ENCODE data around the gene ZWILCH. TPM values are rescaled to one million over a fixed set of nuclear protein-coding genes. Genes with fewer than 3 reads are reported as not detected.

Gene ZWILCH
- total and polyA plus RNA-seq, 9 of the 15 experiments (the other 6 are each of a cell fraction or from before 2014, with no cell fraction given): 32.8 to 94.2 (median 52.1) TPM

DNA sequence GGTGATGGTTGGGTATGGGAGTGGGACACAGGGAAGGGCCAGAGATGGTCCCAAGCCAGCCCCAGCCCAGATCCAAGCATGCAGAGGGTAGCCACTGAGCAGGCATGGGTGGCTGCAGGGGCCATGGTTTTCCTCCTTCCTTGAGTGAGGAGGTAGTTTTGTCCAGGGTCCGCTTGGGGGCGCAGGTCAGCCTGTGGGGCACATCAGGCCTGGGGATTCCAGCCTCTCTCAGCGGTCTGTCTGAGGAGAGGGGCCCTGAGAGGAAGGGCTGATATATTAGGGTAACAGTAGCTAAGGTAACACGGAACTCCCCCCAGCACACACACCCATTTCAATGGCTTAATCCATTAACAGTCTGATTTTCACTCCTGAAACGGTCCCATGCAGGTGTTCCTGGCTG, 83.4 kb downstream of the ZWILCH start (continued):
- TF ChIP-seq, protein P1, sequence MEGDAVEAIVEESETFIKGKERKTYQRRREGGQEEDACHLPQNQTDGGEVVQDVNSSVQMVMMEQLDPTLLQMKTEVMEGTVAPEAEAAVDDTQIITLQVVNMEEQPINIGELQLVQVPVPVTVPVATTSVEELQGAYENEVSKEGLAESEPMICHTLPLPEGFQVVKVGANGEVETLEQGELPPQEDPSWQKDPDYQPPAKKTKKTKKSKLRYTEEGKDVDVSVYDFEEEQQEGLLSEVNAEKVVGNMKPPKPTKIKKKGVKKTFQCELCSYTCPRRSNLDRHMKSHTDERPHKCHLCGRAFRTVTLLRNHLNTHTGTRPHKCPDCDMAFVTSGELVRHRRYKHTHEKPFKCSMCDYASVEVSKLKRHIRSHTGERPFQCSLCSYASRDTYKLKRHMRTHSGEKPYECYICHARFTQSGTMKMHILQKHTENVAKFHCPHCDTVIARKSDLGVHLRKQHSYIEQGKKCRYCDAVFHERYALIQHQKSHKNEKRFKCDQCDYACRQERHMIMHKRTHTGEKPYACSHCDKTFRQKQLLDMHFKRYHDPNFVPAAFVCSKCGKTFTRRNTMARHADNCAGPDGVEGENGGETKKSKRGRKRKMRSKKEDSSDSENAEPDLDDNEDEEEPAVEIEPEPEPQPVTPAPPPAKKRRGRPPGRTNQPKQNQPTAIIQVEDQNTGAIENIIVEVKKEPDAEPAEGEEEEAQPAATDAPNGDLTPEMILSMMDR (IDR thresholded peaks at IDR 0.05 in 2 of 3, conservative IDR thresholded peaks at IDR 0.05 in 1 of 3; ENCODE audit: insufficient read depth in 2 of 3, low read depth in 1 of 3, low read length in 3 of 3): peak; percentile 61 to 85 (median 71)
- TF ChIP-seq ARHGAP35 (IDR thresholded peaks at IDR 0.05; ENCODE audit: partially characterized antibody): no peak
- no peak for TF ChIP-seq MEF2A (IDR thresholded peaks at IDR 0.05; ENCODE audit: control insufficient read depth, low read depth, low read length)
- no peak for TF ChIP-seq ZNF507 (tag; conservative IDR thresholded peaks at IDR 0.05)
- TF ChIP-seq, protein P2, sequence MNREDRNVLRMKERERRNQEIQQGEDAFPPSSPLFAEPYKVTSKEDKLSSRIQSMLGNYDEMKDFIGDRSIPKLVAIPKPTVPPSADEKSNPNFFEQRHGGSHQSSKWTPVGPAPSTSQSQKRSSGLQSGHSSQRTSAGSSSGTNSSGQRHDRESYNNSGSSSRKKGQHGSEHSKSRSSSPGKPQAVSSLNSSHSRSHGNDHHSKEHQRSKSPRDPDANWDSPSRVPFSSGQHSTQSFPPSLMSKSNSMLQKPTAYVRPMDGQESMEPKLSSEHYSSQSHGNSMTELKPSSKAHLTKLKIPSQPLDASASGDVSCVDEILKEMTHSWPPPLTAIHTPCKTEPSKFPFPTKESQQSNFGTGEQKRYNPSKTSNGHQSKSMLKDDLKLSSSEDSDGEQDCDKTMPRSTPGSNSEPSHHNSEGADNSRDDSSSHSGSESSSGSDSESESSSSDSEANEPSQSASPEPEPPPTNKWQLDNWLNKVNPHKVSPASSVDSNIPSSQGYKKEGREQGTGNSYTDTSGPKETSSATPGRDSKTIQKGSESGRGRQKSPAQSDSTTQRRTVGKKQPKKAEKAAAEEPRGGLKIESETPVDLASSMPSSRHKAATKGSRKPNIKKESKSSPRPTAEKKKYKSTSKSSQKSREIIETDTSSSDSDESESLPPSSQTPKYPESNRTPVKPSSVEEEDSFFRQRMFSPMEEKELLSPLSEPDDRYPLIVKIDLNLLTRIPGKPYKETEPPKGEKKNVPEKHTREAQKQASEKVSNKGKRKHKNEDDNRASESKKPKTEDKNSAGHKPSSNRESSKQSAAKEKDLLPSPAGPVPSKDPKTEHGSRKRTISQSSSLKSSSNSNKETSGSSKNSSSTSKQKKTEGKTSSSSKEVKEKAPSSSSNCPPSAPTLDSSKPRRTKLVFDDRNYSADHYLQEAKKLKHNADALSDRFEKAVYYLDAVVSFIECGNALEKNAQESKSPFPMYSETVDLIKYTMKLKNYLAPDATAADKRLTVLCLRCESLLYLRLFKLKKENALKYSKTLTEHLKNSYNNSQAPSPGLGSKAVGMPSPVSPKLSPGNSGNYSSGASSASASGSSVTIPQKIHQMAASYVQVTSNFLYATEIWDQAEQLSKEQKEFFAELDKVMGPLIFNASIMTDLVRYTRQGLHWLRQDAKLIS (CRISPR knock-in tag; IDR thresholded peaks at IDR 0.05): no peak
- no peak for TF ChIP-seq HNRNPLL (IDR thresholded peaks at IDR 0.05; ENCODE audit: low read depth, low read length, poor library complexity, severe bottlenecking)
- no peak for TF ChIP-seq CBFA2T2 (conservative IDR thresholded peaks at IDR 0.05)
- no peak for TF ChIP-seq FOXA1 (IDR thresholded peaks at IDR 0.05; ENCODE audit: borderline replicate concordance)
- no peak for TF ChIP-seq ZBTB7A (IDR thresholded peaks at IDR 0.05; ENCODE audit: borderline replicate concordance, control insufficient read depth, low read depth, low read length)
- TF ChIP-seq ETV6 (IDR thresholded peaks at IDR 0.05; ENCODE audit: borderline replicate concordance in 1 of 2, low read depth in 2 of 2, low read length in 1 of 2): no peak
- TF ChIP-seq ETV6 (CRISPR knock-in tag; IDR thresholded peaks at IDR 0.05; ENCODE audit: borderline replicate concordance): no peak
- TF ChIP-seq, protein P3, sequence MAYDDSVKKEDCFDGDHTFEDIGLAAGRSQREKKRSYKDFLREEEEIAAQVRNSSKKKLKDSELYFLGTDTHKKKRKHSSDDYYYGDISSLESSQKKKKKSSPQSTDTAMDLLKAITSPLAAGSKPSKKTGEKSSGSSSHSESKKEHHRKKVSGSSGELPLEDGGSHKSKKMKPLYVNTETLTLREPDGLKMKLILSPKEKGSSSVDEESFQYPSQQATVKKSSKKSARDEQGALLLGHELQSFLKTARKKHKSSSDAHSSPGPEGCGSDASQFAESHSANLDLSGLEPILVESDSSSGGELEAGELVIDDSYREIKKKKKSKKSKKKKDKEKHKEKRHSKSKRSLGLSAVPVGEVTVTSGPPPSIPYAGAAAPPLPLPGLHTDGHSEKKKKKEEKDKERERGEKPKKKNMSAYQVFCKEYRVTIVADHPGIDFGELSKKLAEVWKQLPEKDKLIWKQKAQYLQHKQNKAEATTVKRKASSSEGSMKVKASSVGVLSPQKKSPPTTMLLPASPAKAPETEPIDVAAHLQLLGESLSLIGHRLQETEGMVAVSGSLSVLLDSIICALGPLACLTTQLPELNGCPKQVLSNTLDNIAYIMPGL (CRISPR knock-in tag; IDR thresholded peaks at IDR 0.05): no peak
- TF ChIP-seq, protein P4, sequence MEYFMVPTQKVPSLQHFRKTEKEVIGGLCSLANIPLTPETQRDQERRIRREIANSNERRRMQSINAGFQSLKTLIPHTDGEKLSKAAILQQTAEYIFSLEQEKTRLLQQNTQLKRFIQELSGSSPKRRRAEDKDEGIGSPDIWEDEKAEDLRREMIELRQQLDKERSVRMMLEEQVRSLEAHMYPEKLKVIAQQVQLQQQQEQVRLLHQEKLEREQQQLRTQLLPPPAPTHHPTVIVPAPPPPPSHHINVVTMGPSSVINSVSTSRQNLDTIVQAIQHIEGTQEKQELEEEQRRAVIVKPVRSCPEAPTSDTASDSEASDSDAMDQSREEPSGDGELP (CRISPR knock-in tag; IDR thresholded peaks at IDR 0.05; ENCODE audit: borderline replicate concordance): peak; percentile 17; the same call in 1 of the 2 replicates
- no peak for TF ChIP-seq BRD9 (IDR thresholded peaks at IDR 0.05; ENCODE audit: low read depth, partially characterized antibody)
